ENCODE results near the gene SIVA1. TPM values are rescaled to one million over a fixed set of nuclear protein-coding genes. Genes with fewer than 3 reads are reported as not detected.

SIVA1 gene
- total RNA-seq, 1 donor from 2014 or later = 214 TPM

DNA sequence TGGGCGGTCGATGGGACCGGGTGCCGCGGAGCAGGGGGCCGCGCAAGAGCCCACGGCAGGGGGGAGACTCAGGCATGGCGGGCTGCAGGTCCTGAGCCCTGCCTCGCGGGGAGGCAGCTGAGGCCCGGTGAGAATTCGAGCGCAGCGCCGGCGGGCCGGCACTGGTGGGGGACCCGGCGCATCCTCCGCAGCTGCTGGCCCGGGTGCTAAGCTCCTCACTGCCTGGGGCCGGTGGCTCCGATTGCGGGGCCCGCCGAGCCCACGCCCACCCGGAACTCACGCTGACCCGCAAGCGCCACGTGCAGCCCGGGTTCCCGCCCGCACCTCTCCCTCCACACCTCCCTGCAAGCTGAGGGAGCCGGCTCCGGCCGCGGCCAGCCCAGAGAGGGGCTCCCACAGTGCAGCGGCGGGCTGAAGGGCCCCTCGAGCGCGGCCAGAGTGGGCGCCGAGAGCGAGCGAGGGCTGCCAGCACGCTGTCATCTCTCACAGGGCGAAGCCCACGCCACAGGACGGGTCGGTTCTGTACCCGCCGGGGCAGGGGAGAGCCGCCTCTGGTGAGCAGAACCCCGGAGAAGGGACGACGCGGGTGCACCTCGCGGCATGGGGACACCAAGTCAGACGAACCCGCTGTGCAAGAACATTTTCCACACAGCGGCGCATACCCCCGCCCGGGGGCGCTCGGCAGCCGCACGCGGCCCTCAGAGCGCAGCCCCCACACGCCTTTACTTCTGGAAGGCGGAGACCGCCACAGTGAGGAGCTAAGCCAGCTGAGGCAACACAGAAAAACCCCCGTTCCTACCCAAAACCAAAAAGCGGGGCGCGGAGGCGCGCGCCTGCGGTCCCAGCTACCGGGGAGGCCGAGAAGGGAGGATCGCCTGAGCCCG, 1.2 kb upstream of the SIVA1 start:
- DNase-seq = no peak

DNA sequence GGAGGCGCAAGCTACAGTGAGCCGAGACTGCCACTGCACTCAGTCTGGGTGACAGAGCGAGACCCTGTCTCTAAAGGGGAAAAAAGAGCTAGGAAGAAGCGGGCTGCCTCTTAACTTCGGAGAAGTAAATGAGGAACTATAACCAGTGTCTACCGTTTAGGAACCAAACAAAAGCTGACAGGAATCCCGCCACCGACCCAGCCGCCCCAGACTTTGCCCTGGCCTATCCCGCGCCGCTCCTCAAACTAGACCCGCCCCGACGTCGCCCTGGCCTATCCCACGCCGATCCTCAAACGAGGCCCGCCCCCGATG, 568 bp upstream of the SIVA1 start:
- no peak for DNase-seq

GRCh38 chr14:104753528-104754212, 723 bp downstream of the SIVA1 start:
- peak; percentile 42 for DNase-seq

- DNase-seq = no peak
Measured at GRCh38 chr14:104754213-104754851, 1.4 kb downstream of the SIVA1 start.

DNA sequence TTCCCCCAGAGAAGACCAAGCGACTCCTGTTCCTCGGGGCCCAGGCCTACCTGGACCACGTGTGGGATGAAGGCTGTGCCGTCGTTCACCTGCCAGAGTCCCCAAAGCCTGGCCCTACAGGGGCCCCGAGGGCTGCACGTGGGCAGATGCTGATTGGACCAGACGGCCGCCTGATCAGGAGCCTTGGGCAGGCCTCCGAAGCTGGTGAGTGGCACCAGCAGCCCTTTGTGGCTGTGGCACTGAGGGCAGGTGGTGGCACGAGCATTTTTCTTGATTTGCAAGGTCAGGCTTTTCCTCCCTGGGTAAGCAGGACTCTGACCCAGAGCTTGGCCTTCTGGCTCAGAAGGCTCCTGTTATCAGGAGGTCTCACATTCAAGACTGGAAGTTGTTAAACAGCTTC, 2.7 kb downstream of the SIVA1 start:
- DNase-seq = no peak

DNA sequence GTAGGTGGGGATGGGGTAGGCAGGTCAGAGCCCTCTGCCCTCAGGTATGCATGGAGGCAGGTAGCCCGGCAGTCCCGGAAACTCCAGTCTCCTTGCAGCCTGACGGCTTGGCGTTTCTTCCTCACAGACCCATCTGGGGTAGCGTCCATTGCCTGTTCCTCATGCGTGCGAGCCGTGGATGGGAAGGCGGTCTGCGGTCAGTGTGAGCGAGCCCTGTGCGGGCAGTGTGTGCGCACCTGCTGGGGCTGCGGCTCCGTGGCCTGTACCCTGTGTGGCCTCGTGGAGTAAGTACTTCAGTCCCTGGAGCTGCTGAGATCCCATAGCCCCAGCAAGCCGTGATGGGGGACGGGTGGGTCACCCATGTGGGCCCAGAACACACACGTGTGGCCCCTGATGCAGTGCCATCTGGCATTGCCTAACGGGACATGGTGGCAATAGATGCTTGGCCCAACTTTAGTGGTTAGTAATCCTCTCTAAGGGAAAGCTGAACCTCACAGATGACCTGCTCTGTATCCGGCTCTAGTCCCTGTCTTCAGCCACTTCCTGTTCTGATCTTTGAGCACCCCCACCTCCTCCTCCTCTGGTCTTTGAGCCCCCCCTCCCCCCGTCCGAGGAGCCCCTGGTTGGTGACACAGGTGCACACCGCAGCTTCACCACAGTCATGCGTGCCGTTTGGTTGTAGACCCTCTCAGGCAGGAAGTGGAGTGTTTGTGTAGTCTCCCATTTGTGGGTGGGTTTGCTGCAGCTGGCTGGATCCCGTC, 3.7 kb downstream of the SIVA1 start:
- DNase-seq = no peak

- DNase-seq = no peak
Measured at GRCh38 chr14:104757238-104757585, 4.3 kb downstream of the SIVA1 start.

DNA sequence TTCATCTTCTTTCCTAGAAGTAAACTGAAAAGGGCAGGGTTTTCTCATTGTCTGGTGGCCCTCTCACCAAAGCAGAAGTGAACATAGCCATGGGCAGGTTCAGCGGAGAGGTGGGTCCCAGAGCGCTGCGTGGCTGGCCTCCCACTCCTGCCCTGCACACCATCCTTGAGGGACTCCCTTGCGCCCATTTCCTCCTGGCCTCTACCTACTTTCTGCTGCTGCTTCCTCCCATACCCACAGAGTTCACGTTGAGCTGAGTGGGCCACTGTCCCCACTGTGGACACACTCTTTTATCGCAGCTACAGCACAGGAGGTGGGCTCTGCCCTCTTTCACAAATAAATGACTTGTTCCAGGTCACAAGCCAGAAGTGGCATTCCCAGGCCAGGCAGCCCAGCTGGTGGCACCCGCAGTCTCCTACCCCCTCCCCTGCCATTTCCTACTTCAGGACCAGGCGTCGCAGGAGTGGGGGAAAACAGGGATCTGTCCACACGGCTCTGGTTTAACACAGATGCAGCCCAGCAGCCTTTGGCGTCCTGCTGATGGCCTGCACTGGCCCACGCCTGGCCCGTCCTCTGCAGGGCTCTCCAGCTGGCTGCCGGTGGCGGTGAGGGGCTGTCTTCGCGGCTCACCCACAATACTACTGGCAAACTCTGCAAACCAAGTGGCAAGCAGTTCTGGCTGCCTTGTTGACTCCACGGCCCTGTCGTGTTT, 4.9 kb downstream of the SIVA1 start:
- DNase-seq = no peak

DNA sequence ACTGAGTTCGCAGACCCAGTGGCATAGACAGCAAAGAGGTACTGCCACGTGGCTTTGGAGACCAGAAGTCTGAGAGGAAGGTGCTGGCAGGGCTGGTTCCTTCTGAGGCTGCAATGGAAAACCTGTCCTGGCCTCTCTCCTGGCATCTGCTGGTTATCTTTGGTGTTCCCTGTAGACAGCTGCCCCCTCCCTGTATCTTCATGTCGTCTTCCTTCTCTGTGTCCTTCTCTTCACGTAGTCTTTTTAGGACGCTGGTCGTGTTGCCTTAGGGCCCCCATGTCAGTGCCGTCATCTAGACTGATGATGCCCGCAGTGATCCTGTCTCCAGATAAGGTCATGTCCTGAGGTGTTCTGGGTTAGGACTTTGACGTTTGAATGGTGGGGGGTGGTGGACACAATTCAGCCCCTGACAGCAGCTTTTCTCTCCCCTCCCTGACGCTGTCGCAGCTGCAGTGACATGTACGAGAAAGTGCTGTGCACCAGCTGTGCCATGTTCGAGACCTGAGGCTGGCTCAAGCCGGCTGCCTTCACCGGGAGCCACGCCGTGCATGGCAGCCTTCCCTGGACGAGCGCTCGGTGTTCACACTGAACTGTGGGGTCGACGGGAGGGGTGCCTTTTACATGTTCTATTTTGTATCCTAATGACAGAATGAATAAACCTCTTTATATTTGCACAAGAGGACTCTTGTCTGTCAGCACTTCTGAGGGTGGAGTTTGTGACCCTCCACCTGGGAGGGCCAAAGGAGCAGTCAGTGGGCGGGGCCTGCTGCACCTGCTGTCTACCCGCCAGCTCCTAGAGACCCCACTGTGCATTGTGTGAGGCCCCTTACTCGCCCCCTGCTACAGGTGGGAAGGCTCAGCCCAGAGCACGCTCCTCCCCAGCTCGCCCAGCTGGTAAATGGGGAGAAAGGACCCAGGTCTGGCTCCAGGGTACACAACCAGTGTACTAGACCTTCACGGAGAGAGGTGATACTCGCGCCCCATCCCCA, 6.3 kb downstream of the SIVA1 start:
- no peak for DNase-seq

DNA sequence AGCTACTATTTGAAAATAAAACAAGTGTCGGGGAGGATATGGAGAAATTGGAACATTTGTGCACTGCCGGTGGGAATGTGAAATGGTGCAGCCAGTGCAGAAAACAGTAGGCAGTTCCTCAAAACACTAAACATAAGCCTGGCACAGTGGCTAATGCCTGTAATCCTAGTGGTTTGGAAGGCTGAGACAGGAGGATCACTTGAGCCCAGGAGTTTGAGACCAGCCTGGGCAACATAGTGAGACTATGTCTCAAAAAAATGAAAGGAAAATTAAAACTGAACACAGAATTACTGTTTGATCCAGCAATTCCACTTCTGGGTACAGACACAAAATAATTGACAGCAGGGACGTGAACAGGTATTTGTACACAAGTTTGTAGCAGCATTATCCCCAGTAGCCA, 12.6 kb downstream of the SIVA1 start:
- DNase-seq = no peak

GRCh38 chr14:104766256-104766862, 13.4 kb downstream of the SIVA1 start:
- no peak for DNase-seq

GRCh38 chr14:104766863-104767633, 14.1 kb downstream of the SIVA1 start:
- DNase-seq = peak; percentile 10

DNA sequence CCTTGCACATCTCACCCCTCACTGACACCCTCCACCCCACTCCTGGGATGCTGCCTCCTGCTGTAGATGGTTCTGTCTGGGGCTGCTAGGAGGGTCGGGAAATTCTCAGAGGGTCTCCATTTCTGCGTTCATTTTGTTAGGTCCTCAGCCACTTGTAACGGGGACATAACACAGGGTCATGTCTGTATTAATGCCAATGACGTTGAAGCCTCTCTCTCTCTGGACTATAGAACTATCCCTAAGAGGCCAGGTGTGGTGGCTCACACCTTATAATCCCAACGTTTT, 14.6 kb downstream of the SIVA1 start:
- no peak for DNase-seq

- peak; percentile 88 for DNase-seq
Measured at GRCh38 chr14:104768437-104769323, 15.7 kb downstream of the SIVA1 start.

- no peak for DNase-seq
Measured at GRCh38 chr14:104769324-104770071, 16.6 kb downstream of the SIVA1 start.

- DNase-seq = no peak
Measured at GRCh38 chr14:104770072-104770579, 17.2 kb downstream of the SIVA1 start.

- DNase-seq = peak; percentile 35
Measured at GRCh38 chr14:104770851-104771272, 17.9 kb downstream of the SIVA1 start.

DNA sequence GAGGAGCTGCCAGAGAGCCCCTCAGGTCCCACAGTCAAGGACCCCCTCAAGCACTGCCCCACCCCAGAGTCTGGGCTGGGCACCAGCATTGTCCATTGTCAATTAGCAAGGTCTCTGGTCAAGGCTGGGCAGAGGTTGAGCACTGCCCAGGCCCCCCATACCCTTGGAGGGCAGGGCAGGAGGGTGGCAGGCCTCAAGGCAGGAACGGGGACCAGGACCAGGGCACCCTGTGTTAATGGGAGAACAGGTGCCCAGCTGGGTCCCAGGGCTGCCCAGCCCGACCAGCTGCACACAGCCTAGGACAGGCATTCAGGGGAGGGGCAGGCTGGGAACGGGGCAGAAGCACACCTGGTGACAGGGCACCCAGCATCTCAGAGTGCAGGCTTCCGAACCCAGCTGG, 18.4 kb downstream of the SIVA1 start:
- no peak for DNase-seq
